SU-DHL-6 (cell line): ENCODE results near the gene NEK11.
"Not testable (repeated sequence)": the region's sequence is repeated elsewhere in the genome, so short reads cannot be mapped to it uniquely, and the experiment has no call there.

ENCODE experiments used
- H2AFZ ChIP-seq: fragments of 200-600 bp; sonication (generic); 2 replicates; pipeline ENCODE4 v1.6.1; 2014; ENCODE audit warnings: low read depth, mild to moderate bottlenecking, moderate library complexity, mixed read lengths, antibody characterized with exemption, low read length; ENCODE audit not compliant: severe bottlenecking
- H3F3A ChIP-seq: fragments of 200-600 bp; shearing (Covaris generic); 2 replicates; pipeline ENCODE4 v1.6.0; 2016; ENCODE audit warnings: antibody characterized with exemption, mild to moderate bottlenecking; ENCODE audit not compliant: insufficient read depth
- H3K27ac ChIP-seq: fragments of 200-600 bp; sonication (generic); 2 replicates; pipeline ENCODE4 v1.5.1; 2016; ENCODE audit warnings: low read depth, mild to moderate bottlenecking, low read length, moderate library complexity, mixed read lengths
- H3K27me3 ChIP-seq: fragments of 200-600 bp; sonication (generic), shearing (Covaris generic); 2 replicates; pipeline ENCODE4 v1.6.0; 2014; ENCODE audit warnings: mild to moderate bottlenecking, low read length
- H3K36me3 ChIP-seq: fragments of 200-600 bp; sonication (generic); 2 replicates; pipeline ENCODE4 v1.6.1; 2014; ENCODE audit warnings: mild to moderate bottlenecking, low read length, mixed read lengths
- H3K4me2 ChIP-seq: fragments of 300-600, 200-600 bp; shearing (Covaris generic), sonication (generic); 2 replicates; pipeline ENCODE4 v1.6.0; 2014; ENCODE audit warnings: low read length, low read depth, mild to moderate bottlenecking; ENCODE audit not compliant: poor library complexity, severe bottlenecking
- H3K4me3 ChIP-seq: fragments of 200-600 bp; sonication (generic); 2 replicates; pipeline ENCODE4 v1.5.1; 2014; ENCODE audit warnings: antibody characterized with exemption, low read length, mild to moderate bottlenecking, mixed read lengths; ENCODE audit not compliant: insufficient read depth, poor library complexity, severe bottlenecking
- H3K79me2 ChIP-seq: fragments of 200-600 bp; sonication (generic); 2 replicates; pipeline ENCODE4 v1.6.1; 2014; ENCODE audit warnings: mild to moderate bottlenecking, low read length, moderate library complexity; ENCODE audit not compliant: insufficient read depth
- H3K9ac ChIP-seq: fragments of 200-600 bp; sonication (generic); 2 replicates; pipeline ENCODE4 v1.7.0; 2014; ENCODE audit warnings: mild to moderate bottlenecking, low read length
- H3K9me2 ChIP-seq: fragments of 200-600 bp; sonication (generic); replicated peaks from 2 replicates; pipeline ENCODE4 v1.6.1; 2014; ENCODE audit warnings: low read length; ENCODE audit not compliant: insufficient read depth
- H3K9me3 ChIP-seq: fragments of 200-600 bp; sonication (generic); 2 replicates; pipeline ENCODE4 v1.6.1; 2014; ENCODE audit warnings: low read length, mixed read lengths; ENCODE audit not compliant: insufficient read depth
- H4K20me1 ChIP-seq: fragments of 200-600 bp; sonication (generic); 2 replicates; pipeline ENCODE4 v1.6.1; 2014; ENCODE audit warnings: low read depth, mild to moderate bottlenecking, antibody characterized with exemption, low read length, moderate library complexity, mixed read lengths
- EZH2phosphoT487 ChIP-seq: fragments of 200-600 bp; sonication (generic), shearing (Covaris generic); conservative IDR thresholded peaks from 2 replicates; pipeline ENCODE4 v1.6.1; 2018; ENCODE audit warnings: mild to moderate bottlenecking, antibody characterized with exemption, low read length, moderate library complexity, mixed read lengths
- TF ChIP-seq, protein P1 (sequence below): fragments of 200-600 bp; sonication (generic); IDR thresholded peaks from one replicate; pipeline ENCODE4 v1.5.1; 2017; ENCODE audit warnings: antibody characterized with exemption, mild to moderate bottlenecking, low read length, moderate library complexity; ENCODE audit not compliant: insufficient read depth, poor library complexity, severe bottlenecking

Gene NEK11

DNA sequence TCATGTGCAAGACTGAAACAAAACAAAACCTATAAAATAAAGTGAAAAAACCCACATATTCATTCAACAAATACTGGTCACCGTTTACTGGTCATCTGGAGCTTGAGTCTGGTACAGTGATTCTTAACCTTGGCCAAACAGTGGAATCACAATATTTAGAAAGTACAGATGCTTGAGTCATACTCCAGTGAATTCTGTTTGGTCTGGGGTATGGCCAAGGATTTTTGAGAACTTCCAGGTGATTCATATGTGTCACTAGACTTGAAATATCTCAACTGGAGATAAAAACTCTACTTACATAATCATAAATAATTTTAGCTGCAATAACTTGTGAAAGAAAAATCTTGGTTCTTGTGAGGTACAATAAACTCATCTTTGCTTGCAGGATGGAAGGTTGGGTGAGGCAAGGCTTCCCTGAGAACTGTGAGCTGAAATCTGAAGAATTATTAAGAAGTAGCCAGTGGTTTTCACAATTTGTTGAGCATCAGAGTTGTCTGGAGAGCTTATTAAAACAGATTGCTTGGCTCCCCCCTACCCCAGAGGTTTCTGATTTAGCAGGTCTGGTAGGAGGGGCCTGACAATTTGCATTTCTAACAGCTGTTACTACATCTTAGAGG lies 9.6 kb downstream of the NEK11 start:
- TF ChIP-seq, protein P1, sequence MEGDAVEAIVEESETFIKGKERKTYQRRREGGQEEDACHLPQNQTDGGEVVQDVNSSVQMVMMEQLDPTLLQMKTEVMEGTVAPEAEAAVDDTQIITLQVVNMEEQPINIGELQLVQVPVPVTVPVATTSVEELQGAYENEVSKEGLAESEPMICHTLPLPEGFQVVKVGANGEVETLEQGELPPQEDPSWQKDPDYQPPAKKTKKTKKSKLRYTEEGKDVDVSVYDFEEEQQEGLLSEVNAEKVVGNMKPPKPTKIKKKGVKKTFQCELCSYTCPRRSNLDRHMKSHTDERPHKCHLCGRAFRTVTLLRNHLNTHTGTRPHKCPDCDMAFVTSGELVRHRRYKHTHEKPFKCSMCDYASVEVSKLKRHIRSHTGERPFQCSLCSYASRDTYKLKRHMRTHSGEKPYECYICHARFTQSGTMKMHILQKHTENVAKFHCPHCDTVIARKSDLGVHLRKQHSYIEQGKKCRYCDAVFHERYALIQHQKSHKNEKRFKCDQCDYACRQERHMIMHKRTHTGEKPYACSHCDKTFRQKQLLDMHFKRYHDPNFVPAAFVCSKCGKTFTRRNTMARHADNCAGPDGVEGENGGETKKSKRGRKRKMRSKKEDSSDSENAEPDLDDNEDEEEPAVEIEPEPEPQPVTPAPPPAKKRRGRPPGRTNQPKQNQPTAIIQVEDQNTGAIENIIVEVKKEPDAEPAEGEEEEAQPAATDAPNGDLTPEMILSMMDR: no peak
- TF ChIP-seq EZH2phosphoT487: no peak
- no peak overlapping the region for H3K27ac ChIP-seq
- H3K4me2 ChIP-seq: no peak overlapping the region

GRCh38 chr3:131036986-131037385 lies 10.3 kb downstream of the NEK11 start:
- TF ChIP-seq EZH2phosphoT487: no peak
- TF ChIP-seq, protein P1: no peak
- Histone ChIP-seq H3K9ac (no peak overlapping the region), H3K79me2 (no peaks in the 10 kb centered on the region), H2AFZ (no peak overlapping the region), H3K4me3 (no peak overlapping the region), H3K27ac (no peak overlapping the region), H3K36me3 (no peaks in the 10 kb centered on the region), H3K27me3 (no peaks in the 10 kb centered on the region), H4K20me1 (no peaks in the 10 kb centered on the region), H3K9me3 (no peaks in the 10 kb centered on the region), H3K9me2 (no peaks in the 10 kb centered on the region), H3K4me2 (no peak overlapping the region), H3F3A (no peaks in the 10 kb centered on the region)

More for the DNA sequence above, 9.6 kb downstream of the NEK11 start:
- H3K27me3 ChIP-seq: no peaks in the 10 kb centered on the region
- H2AFZ ChIP-seq: no peak overlapping the region
- no peak overlapping the region for H3K9ac ChIP-seq
- no peak overlapping the region for H3K4me3 ChIP-seq
- no peaks in the 10 kb centered on the region for H3K9me3 ChIP-seq
- H3K36me3 ChIP-seq: no peaks in the 10 kb centered on the region
- H3F3A ChIP-seq: no peaks in the 10 kb centered on the region
- H3K79me2 ChIP-seq: no peaks in the 10 kb centered on the region
- no peaks in the 10 kb centered on the region for H3K9me2 ChIP-seq
- H4K20me1 ChIP-seq: no peaks in the 10 kb centered on the region

DNA sequence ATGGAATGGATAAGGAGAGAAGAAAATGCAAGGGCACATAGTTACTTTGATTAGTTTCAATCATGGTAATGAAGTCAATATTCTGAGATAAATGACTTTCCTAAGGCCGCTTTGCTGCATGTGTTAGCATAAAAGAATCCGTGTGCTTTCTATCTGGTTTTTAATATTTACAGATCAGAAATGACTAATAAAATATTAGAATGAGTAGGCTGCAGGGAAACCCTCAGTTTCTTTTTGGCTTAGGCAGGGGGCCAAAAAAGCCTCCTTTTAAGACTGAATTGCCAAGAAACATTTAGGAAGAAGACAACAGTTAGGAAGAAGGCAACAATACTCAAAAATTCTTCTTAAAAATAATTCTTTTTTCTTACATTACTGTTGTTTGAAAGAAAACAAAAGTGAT lies 11.6 kb downstream of the NEK11 start:
- no peak overlapping the region for H3K4me2 ChIP-seq
- H3K79me2 ChIP-seq: no peaks in the 10 kb centered on the region
- no peak overlapping the region for H3K27ac ChIP-seq
- no peak overlapping the region for H3K9ac ChIP-seq
- no peaks in the 10 kb centered on the region for H4K20me1 ChIP-seq
- H3K27me3 ChIP-seq: no peaks in the 10 kb centered on the region
- no peak overlapping the region for H3K4me3 ChIP-seq
- TF ChIP-seq EZH2phosphoT487: no peak
- no peaks in the 10 kb centered on the region for H3K36me3 ChIP-seq
- no peak overlapping the region for H2AFZ ChIP-seq
- no peaks in the 10 kb centered on the region for H3F3A ChIP-seq
- H3K9me2 ChIP-seq: no peaks in the 10 kb centered on the region
- H3K9me3 ChIP-seq: no peaks in the 10 kb centered on the region

DNA sequence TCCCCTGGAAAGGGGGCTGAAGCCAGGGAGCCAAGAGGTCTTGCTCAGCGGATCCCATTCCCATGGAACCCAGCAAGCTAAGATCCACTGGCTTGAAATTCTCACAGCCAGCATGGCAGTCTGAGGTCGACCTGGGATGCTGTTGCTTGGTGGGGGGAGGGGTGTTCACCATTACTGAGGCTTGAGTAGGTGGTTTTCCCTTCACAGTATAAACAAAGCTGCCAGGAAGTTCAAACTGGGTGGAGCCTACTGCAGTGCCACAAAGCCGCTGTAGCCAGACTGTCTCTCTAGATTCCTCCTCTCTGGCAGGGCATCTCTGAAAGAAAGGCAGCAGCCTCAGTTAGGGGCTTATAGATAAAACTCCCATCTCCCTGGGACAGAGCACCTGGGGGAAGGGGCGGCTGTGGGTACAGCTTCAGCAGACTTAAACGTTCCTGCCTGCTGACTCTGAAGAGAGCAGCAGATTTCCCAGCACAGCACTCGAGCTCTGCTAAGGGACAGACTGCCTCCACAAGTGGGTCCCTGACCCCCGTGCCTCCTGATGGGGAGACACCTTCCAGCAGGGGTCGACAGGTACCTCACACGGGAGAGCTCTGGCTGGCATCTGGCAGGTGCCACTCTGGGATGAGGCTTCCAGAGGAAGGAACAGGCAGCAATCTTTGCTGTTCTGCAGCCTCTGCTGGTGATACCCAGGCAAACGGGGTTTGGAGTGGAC lies 15.8 kb downstream of the NEK11 start:
- H3F3A ChIP-seq, H3K9me3 ChIP-seq, H3K27ac ChIP-seq, H3K4me2 ChIP-seq, H4K20me1 ChIP-seq, H3K36me3 ChIP-seq, H3K9ac ChIP-seq, H3K4me3 ChIP-seq, H3K79me2 ChIP-seq, H2AFZ ChIP-seq, H3K9me2 ChIP-seq, H3K27me3 ChIP-seq: not testable (repeated sequence)
